ENCODE data around the gene DENND2C. TPM values are rescaled to one million over a fixed set of nuclear protein-coding genes. Genes with fewer than 3 reads are reported as not detected.

The DENND2C gene
- 1 to 10 TPM; 1.7 to 2.8 TPM for total RNA-seq

DNA sequence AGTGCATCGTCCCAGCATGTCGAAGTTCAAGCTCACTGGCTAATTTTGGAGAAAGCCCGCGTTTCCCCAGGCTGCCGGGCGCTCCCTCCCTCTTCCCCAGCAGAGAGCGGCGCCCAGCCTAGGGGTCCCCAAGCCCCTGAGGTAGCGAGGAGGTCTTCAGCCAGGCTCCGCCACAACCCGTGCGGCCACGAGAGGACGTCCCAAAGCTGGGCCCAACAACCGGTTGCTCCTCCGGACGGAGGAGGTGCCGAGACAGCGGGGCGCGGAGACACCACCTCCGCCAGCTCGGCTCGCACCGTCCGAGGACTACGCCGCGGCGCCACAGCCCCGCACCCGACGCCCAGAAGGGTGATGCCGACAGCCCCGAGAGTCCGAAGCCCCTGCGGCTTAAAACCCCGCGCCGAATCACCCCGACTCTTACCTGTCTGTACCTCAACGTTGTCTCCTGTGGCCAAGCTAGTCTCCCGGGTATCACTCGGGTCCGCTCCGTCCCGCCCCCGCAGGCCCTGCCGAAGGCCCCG, at the start of gene DENND2C:
TSS of gene DENND2C (minus strand) at position 488 of the 521 bp plus-strand sequence. CDS start 44,065 bp downstream, outside the sequence.

DNA sequence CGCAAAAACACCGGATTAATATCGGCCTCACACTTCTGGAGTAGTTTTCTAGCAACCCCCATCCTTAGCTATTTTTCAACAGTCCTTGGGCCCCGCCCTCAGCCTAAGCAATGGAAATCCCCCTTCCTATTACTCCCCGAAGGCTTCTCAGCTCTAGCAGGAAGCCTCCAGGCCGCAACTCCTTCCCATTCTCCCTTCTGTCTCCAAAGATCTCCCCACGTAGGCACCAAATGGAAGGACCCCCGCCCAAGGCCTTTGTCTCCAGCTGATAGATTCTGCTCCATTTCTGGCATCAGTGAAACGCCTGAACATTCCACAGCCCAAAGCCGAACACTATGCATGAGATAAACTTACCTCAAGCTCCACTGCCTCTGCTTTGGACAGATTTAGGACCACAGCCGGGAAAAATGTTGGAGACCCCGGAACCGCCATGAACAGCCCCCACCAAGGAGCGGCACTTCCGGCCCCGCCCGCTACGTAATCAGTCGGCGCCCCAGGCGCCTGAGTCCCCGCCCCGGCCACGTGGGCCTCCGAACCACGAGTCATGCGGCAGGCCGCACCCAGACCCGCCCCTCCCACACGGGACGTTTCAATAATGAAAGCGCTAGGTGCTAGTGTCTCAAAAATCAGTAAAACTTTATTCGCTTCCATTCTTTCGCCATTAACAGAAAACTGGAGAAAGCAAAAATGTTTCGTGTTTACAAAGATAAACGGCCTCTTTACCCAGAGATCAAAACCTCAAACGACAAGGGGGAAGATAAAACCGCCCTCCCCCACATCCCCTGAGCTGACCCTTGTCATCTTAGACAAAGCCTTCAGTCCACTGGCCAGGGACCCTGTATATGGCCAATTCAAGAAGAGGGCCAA, 46.7 kb upstream of the DENND2C start, which contains the start of gene NRAS:
TSS of gene NRAS (minus strand) at position 468 of the 867 bp plus-strand sequence. CDS start 611 bp downstream, outside the sequence.

GRCh38 chr1:114695430-114696058, 25.7 kb upstream of the DENND2C start, which contains the start of gene AMPD1:
Gene AMPD1 (minus strand): TSS chr1:114695546. CDS start chr1:114695471, 75 bp downstream.

GRCh38 chr1:114581335-114582287, 88.2 kb downstream of the DENND2C start, which contains the start of gene BCAS2:
Gene BCAS2 (minus strand): TSS chr1:114581615. CDS start chr1:114581591, 24 bp downstream.

Small RNA genes within 50 kb of the gene (small RNA-seq; reads per million reads assigned to genes)
- gene RN7SL432P: 0 reads per million in 2 donors

Other genes with a start within 250 kb of the DENND2C start
- 10 to 100 TPM; 33.0 to 41.0 TPM for gene TRIM33, start 158.8 kb downstream of the DENND2C start, total RNA-seq
- 10 to 100 TPM; 35.4 to 42.6 TPM for gene BCAS2, start 88.4 kb downstream of the DENND2C start, total RNA-seq
- not detected for gene AMPD1, start 25.5 kb upstream of the DENND2C start, total RNA-seq
- gene NRAS, start 46.7 kb upstream of the DENND2C start, total RNA-seq: 10 to 100 TPM; 46.5 to 76.6 TPM
- 100 to 1,000 TPM; 246 to 290 TPM for gene CSDE1, start 87.9 kb upstream of the DENND2C start, total RNA-seq
- 10 to 100 TPM; 36.8 to 49.6 TPM for gene SIKE1, start 110.6 kb upstream of the DENND2C start, total RNA-seq
- not detected for gene SYCP1, start 184.8 kb upstream of the DENND2C start, total RNA-seq